Measurements from ENCODE around the gene TAB2.
"Not testable (repeated sequence)": the region's sequence is repeated elsewhere in the genome, so short reads cannot be mapped to it uniquely, and the experiment has no call there.

Gene TAB2

GRCh38 chr6:149335924-149336608, 18.6 kb downstream of the TAB2 start:
- no peak for DNase-seq

GRCh38 chr6:149336609-149336928, 19.1 kb downstream of the TAB2 start:
- DNase-seq: no peak

GRCh38 chr6:149337320-149337719, 19.8 kb downstream of the TAB2 start:
- peak; percentile 54 for DNase-seq

GRCh38 chr6:149340200-149340599, 22.7 kb downstream of the TAB2 start:
- DNase-seq: no peak

GRCh38 chr6:149342525-149342924, 25.0 kb downstream of the TAB2 start:
- no peak for DNase-seq

- DNase-seq: no peak
Observed at GRCh38 chr6:149343501-149343900, 26.0 kb downstream of the TAB2 start.

- DNase-seq: no peak
Observed at GRCh38 chr6:149346078-149346477, 28.6 kb downstream of the TAB2 start.

GRCh38 chr6:149347067-149347466, 29.6 kb downstream of the TAB2 start:
- no peak for DNase-seq

- not testable (repeated sequence) for DNase-seq
Observed at GRCh38 chr6:149349279-149349678, 31.8 kb downstream of the TAB2 start.

GRCh38 chr6:149354009-149354408, 36.5 kb downstream of the TAB2 start:
- DNase-seq: no peak

GRCh38 chr6:149356081-149356750, 38.7 kb downstream of the TAB2 start:
- no peak for DNase-seq

GRCh38 chr6:149357726-149358538, 40.4 kb downstream of the TAB2 start:
- peak; percentile 87 for DNase-seq

- DNase-seq: peak; percentile 86
Observed at GRCh38 chr6:149359440-149359839, 41.9 kb downstream of the TAB2 start.

- DNase-seq: no peak
Observed at GRCh38 chr6:149360536-149360935, 43.0 kb downstream of the TAB2 start.

- DNase-seq: no peak
Observed at GRCh38 chr6:149362289-149362688, 44.8 kb downstream of the TAB2 start.

- no peak for DNase-seq
Observed at GRCh38 chr6:149363154-149363553, 45.6 kb downstream of the TAB2 start.

- DNase-seq: peak; percentile 61
Observed at GRCh38 chr6:149364557-149364956, 47.0 kb downstream of the TAB2 start.

GRCh38 chr6:149365197-149365596, 47.7 kb downstream of the TAB2 start:
- DNase-seq: peak; percentile 27

GRCh38 chr6:149366267-149366921, 48.9 kb downstream of the TAB2 start:
- peak; percentile 27 for DNase-seq

GRCh38 chr6:149368065-149368464, 50.6 kb downstream of the TAB2 start:
- DNase-seq: no peak

GRCh38 chr6:149371154-149371553, 53.6 kb downstream of the TAB2 start:
- DNase-seq: no peak

GRCh38 chr6:149372062-149372461, 54.5 kb downstream of the TAB2 start:
- DNase-seq: no peak

- DNase-seq: peak; percentile 39
Observed at GRCh38 chr6:149373511-149373910, 56.0 kb downstream of the TAB2 start.

Measured in OCI-M1 (cell line).